Measurements from ENCODE around the gene CLIC4.
"Not testable (repeated sequence)": the region's sequence is repeated elsewhere in the genome, so short reads cannot be mapped to it uniquely, and the experiment has no call there.

The CLIC4 gene

GRCh38 chr1:24806588-24806987, 61.3 kb downstream of the CLIC4 start:
- no peak for TF ChIP-seq EZH2phosphoT487 (IDR thresholded peaks at IDR 0.05; ENCODE audit: low read depth)
- no peak for TF ChIP-seq CTCF (IDR thresholded peaks at IDR 0.05; ENCODE audit: low read depth, low read length)
- H3K27ac ChIP-seq (ENCODE audit: low read length), result no peak overlapping the region
- H3K27me3 ChIP-seq (ENCODE audit: low read depth, low read length), result no peaks in the 10 kb centered on the region
- no peak overlapping the region for H2AFZ ChIP-seq (ENCODE audit: low read depth, low read length)
- peaks cover 8% of the 10 kb centered on the region for H3K4me1 ChIP-seq (ENCODE audit: low read length)
- no peak overlapping the region for H3K9ac ChIP-seq (ENCODE audit: low read length)
- H3K4me2 ChIP-seq (ENCODE audit: low read length), result no peak overlapping the region
- no peaks in the 10 kb centered on the region for H3K79me2 ChIP-seq (ENCODE audit: low read length)
- H3K9me3 ChIP-seq (ENCODE audit: insufficient read depth, low read length), result no peaks in the 10 kb centered on the region
- H3K36me3 ChIP-seq (replicated peaks; ENCODE audit: low read depth, low read length), result peaks cover 7% of the 10 kb centered on the region
- no peak overlapping the region for H3K4me3 ChIP-seq (ENCODE audit: low read length)
- no peaks in the 10 kb centered on the region for H4K20me1 ChIP-seq (ENCODE audit: insufficient read depth, low read length)

- H4K20me1 ChIP-seq (ENCODE audit: insufficient read depth, low read length); H3K9ac ChIP-seq (ENCODE audit: low read length); H3K4me2 ChIP-seq (ENCODE audit: low read length); H3K79me2 ChIP-seq (ENCODE audit: low read length); H3K27me3 ChIP-seq (ENCODE audit: low read depth, low read length); H3K9me3 ChIP-seq (ENCODE audit: insufficient read depth, low read length); H3K27ac ChIP-seq (ENCODE audit: low read length); H3K4me3 ChIP-seq (ENCODE audit: low read length); H2AFZ ChIP-seq (ENCODE audit: low read depth, low read length); H3K4me1 ChIP-seq (ENCODE audit: low read length); H3K36me3 ChIP-seq (replicated peaks; ENCODE audit: low read depth, low read length): not testable (repeated sequence)
These were observed 66.2 kb downstream of the CLIC4 start for GRCh38 chr1:24811494-24811893.

- not testable (repeated sequence) for H3K4me1 ChIP-seq (ENCODE audit: low read length); H2AFZ ChIP-seq (ENCODE audit: low read depth, low read length); H3K36me3 ChIP-seq (replicated peaks; ENCODE audit: low read depth, low read length); H4K20me1 ChIP-seq (ENCODE audit: insufficient read depth, low read length); H3K9ac ChIP-seq (ENCODE audit: low read length); H3K4me2 ChIP-seq (ENCODE audit: low read length); H3K4me3 ChIP-seq (ENCODE audit: low read length); H3K79me2 ChIP-seq (ENCODE audit: low read length); H3K27me3 ChIP-seq (ENCODE audit: low read depth, low read length); H3K9me3 ChIP-seq (ENCODE audit: insufficient read depth, low read length); H3K27ac ChIP-seq (ENCODE audit: low read length)
These were observed 75.0 kb downstream of the CLIC4 start for GRCh38 chr1:24820221-24820620.

GRCh38 chr1:24822887-24823286, 77.6 kb downstream of the CLIC4 start:
- Histone ChIP-seq H2AFZ (ENCODE audit: low read depth, low read length) (no peak overlapping the region), H3K79me2 (ENCODE audit: low read length) (no peaks in the 10 kb centered on the region), H3K9me3 (ENCODE audit: insufficient read depth, low read length) (no peaks in the 10 kb centered on the region), H3K4me1 (ENCODE audit: low read length) (no peaks in the 10 kb centered on the region), H3K27ac (ENCODE audit: low read length) (no peak overlapping the region), H3K9ac (ENCODE audit: low read length) (no peak overlapping the region), H3K36me3 (replicated peaks; ENCODE audit: low read depth, low read length) (peaks cover 3% of the 10 kb centered on the region), H4K20me1 (ENCODE audit: insufficient read depth, low read length) (0 out of 2 replicates have a peak, but pooled peaks cover 3% of the 10 kb centered on the region), H3K27me3 (ENCODE audit: low read depth, low read length) (no peaks in the 10 kb centered on the region), H3K4me2 (ENCODE audit: low read length) (no peak overlapping the region), H3K4me3 (ENCODE audit: low read length) (no peak overlapping the region)
- TF ChIP-seq EZH2phosphoT487 (IDR thresholded peaks at IDR 0.05; ENCODE audit: low read depth) (no peak), CTCF (IDR thresholded peaks at IDR 0.05; ENCODE audit: low read depth, low read length) (no peak)

- H3K79me2 ChIP-seq (ENCODE audit: low read length); H3K4me2 ChIP-seq (ENCODE audit: low read length); H3K36me3 ChIP-seq (replicated peaks; ENCODE audit: low read depth, low read length); H3K4me3 ChIP-seq (ENCODE audit: low read length); H4K20me1 ChIP-seq (ENCODE audit: insufficient read depth, low read length); H3K9me3 ChIP-seq (ENCODE audit: insufficient read depth, low read length); H3K27me3 ChIP-seq (ENCODE audit: low read depth, low read length); H3K27ac ChIP-seq (ENCODE audit: low read length); H3K9ac ChIP-seq (ENCODE audit: low read length); H3K4me1 ChIP-seq (ENCODE audit: low read length); H2AFZ ChIP-seq (ENCODE audit: low read depth, low read length): not testable (repeated sequence)
These were observed 78.2 kb downstream of the CLIC4 start for GRCh38 chr1:24823486-24823885.

GRCh38 chr1:24825174-24825573, 79.9 kb downstream of the CLIC4 start:
- TF ChIP-seq CTCF (IDR thresholded peaks at IDR 0.05; ENCODE audit: low read depth, low read length) (no peak), EZH2phosphoT487 (IDR thresholded peaks at IDR 0.05; ENCODE audit: low read depth) (no peak)
- no peaks in the 10 kb centered on the region for H3K79me2 ChIP-seq (ENCODE audit: low read length)

More at GRCh38 chr1:24825174-24825573, 79.9 kb downstream of the CLIC4 start:
- no peak overlapping the region for H3K4me2 ChIP-seq (ENCODE audit: low read length)
- no peaks in the 10 kb centered on the region for H3K9me3 ChIP-seq (ENCODE audit: insufficient read depth, low read length)
- H2AFZ ChIP-seq (ENCODE audit: low read depth, low read length), result no peak overlapping the region
- no peak overlapping the region for H3K4me3 ChIP-seq (ENCODE audit: low read length)
- H4K20me1 ChIP-seq (ENCODE audit: insufficient read depth, low read length), result 0 out of 2 replicates have a peak, but pooled peaks cover 3% of the 10 kb centered on the region
- H3K9ac ChIP-seq (ENCODE audit: low read length), result no peak overlapping the region
- H3K27me3 ChIP-seq (ENCODE audit: low read depth, low read length), result no peaks in the 10 kb centered on the region
- H3K36me3 ChIP-seq (replicated peaks; ENCODE audit: low read depth, low read length), result peaks cover 3% of the 10 kb centered on the region
- H3K27ac ChIP-seq (ENCODE audit: low read length), result no peak overlapping the region
- H3K4me1 ChIP-seq (ENCODE audit: low read length), result no peaks in the 10 kb centered on the region

All from OCI-LY3 (cell line).